ENCODE results near the gene VCL.

DNA sequence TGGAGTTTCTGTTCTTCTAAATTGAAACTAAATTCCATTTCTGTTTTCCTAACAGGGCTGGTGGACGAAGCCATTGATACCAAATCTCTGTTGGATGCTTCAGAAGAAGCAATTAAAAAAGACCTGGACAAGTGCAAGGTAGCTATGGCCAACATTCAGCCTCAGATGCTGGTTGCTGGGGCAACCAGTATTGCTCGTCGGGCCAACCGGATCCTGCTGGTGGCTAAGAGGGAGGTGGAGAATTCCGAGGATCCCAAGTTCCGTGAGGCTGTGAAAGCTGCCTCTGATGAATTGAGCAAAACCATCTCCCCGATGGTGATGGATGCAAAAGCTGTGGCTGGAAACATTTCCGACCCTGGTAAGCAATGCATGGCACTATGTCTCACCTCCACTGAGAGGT is 107.1 kb downstream of the VCL start:
- TF ChIP-seq, protein P1, sequence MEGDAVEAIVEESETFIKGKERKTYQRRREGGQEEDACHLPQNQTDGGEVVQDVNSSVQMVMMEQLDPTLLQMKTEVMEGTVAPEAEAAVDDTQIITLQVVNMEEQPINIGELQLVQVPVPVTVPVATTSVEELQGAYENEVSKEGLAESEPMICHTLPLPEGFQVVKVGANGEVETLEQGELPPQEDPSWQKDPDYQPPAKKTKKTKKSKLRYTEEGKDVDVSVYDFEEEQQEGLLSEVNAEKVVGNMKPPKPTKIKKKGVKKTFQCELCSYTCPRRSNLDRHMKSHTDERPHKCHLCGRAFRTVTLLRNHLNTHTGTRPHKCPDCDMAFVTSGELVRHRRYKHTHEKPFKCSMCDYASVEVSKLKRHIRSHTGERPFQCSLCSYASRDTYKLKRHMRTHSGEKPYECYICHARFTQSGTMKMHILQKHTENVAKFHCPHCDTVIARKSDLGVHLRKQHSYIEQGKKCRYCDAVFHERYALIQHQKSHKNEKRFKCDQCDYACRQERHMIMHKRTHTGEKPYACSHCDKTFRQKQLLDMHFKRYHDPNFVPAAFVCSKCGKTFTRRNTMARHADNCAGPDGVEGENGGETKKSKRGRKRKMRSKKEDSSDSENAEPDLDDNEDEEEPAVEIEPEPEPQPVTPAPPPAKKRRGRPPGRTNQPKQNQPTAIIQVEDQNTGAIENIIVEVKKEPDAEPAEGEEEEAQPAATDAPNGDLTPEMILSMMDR (IDR thresholded peaks at IDR 0.05), result no peak
- TF ChIP-seq EP300 (IDR thresholded peaks at IDR 0.05; ENCODE audit: low read depth) (no peak), POLR2AphosphoS5 (IDR thresholded peaks at IDR 0.05) (no peak), POLR2A (IDR thresholded peaks at IDR 0.05) (no peak)

Data from transverse colon (tissue), 4 donors.